ENCODE measurements around the gene MACROD2.
"Not testable (repeated sequence)": the region's sequence is repeated elsewhere in the genome, so short reads cannot be mapped to it uniquely, and the experiment has no call there.

GRCh38 chr20:14270751-14271150 lies 275.4 kb downstream of the MACROD2 start:
- TF ChIP-seq CTCF (IDR thresholded peaks at IDR 0.05; ENCODE audit: insufficient read depth, low read depth, low read length); EZH2 (IDR thresholded peaks at IDR 0.05; ENCODE audit: insufficient read depth, low read length): not testable (repeated sequence)
